ENCODE data around the gene TUG1. TPM values are rescaled to one million over a fixed set of nuclear protein-coding genes. Genes with fewer than 3 reads are reported as not detected.

TUG1 gene
- total and polyA plus RNA-seq, 2 donors (not counting 3 experiments of a cell fraction or from before 2014, with no cell fraction given), result 77.1 to 85.9 TPM

DNA sequence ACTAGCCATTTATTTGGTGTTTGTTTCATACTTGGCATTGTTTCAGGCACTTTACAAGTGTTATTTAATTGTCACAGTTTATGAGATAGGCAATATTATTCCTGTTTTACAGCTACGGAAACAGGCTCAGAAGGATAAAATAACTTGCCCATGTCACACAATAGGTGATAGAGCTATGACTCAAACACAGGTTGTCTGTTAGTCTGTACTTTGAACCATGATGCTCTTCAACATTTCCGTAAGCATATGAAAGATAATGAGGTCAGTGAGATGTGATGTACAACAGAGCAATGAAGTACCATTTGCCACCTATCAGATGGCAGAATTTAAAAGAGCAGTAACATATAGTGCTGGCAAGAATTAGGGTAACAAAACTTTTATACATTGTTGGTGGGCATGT is 15.3 kb downstream of the TUG1 start:
- peaks cover 0 to 2% of the 10 kb centered on the region in 2 experiments for H3K27me3 ChIP-seq (ENCODE audit: control insufficient read depth in 2 of 2, insufficient read depth in 2 of 2, low read length in 2 of 2)
- H3K4me2 ChIP-seq (ENCODE audit: insufficient read depth, low read length), result no peak overlapping the region
- no TSS peak for BruUV-seq (replicated peaks)
- ChIA-PET CTCF (no interaction called here), POLR2A (no interaction called here)
- intact Hi-C loops (cut with micrococcal nuclease) (no loop called here), dilution Hi-C loops (cut with MboI; ENCODE audit: extremely low pct_ligation_motif_present, low sequenced_read_pairs) (no loop called here)
- no peak for DNase-seq (ENCODE audit: low read depth, low spot score)
- FAIRE-seq, result peak; percentile 47
- H2AFZ ChIP-seq (ENCODE audit: low read depth, low read length), result no peak overlapping the region
- no peaks in the 10 kb centered on the region for H3K36me3 ChIP-seq (ENCODE audit: control insufficient read depth in 2 of 2, extremely low read depth in 1 of 2, insufficient read depth in 2 of 2, low read length in 2 of 2)
- no peaks in the 10 kb centered on the region for H3K79me2 ChIP-seq (ENCODE audit: control insufficient read depth, insufficient read depth, low read length)
- no peak overlapping the region for H3K27ac ChIP-seq (ENCODE audit: insufficient read depth, low read depth, low read length)
- H3K4me3 ChIP-seq (replicated peaks in 1 of 3; ENCODE audit: insufficient read depth in 1 of 3, low read depth in 1 of 3, low read length in 3 of 3), result no peak overlapping the region
- TF ChIP-seq GATA2 (IDR thresholded peaks at IDR 0.05; ENCODE audit: insufficient read depth, insufficient read length, low read depth, low read length), result no peak
- TF ChIP-seq, protein P1, sequence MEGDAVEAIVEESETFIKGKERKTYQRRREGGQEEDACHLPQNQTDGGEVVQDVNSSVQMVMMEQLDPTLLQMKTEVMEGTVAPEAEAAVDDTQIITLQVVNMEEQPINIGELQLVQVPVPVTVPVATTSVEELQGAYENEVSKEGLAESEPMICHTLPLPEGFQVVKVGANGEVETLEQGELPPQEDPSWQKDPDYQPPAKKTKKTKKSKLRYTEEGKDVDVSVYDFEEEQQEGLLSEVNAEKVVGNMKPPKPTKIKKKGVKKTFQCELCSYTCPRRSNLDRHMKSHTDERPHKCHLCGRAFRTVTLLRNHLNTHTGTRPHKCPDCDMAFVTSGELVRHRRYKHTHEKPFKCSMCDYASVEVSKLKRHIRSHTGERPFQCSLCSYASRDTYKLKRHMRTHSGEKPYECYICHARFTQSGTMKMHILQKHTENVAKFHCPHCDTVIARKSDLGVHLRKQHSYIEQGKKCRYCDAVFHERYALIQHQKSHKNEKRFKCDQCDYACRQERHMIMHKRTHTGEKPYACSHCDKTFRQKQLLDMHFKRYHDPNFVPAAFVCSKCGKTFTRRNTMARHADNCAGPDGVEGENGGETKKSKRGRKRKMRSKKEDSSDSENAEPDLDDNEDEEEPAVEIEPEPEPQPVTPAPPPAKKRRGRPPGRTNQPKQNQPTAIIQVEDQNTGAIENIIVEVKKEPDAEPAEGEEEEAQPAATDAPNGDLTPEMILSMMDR (IDR thresholded peaks at IDR 0.05; ENCODE audit: extremely low read depth in 1 of 2, insufficient read depth in 1 of 2, low read depth in 1 of 2, low read length in 2 of 2), result no peak
- no peak for TF ChIP-seq POLR2AphosphoS5 (IDR thresholded peaks at IDR 0.05; ENCODE audit: insufficient read depth, low read depth, low read length)
- TF ChIP-seq, protein P2, sequence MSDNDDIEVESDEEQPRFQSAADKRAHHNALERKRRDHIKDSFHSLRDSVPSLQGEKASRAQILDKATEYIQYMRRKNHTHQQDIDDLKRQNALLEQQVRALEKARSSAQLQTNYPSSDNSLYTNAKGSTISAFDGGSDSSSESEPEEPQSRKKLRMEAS (IDR thresholded peaks at IDR 0.05; ENCODE audit: insufficient read depth, insufficient read length), result no peak
- TF ChIP-seq EZH2 (IDR thresholded peaks at IDR 0.05; ENCODE audit: borderline replicate concordance, low read depth, low read length, severe bottlenecking), result no peak
- no peak for TF ChIP-seq FOS (IDR thresholded peaks at IDR 0.05; ENCODE audit: borderline replicate concordance, insufficient read depth, low read length)
- no peak for TF ChIP-seq MYC (IDR thresholded peaks at IDR 0.05; ENCODE audit: low read depth, low read length)
- no peak for TF ChIP-seq JUN (IDR thresholded peaks at IDR 0.05; ENCODE audit: borderline replicate concordance, insufficient read depth, insufficient read length, low read depth)
- TF ChIP-seq POLR2A (IDR thresholded peaks at IDR 0.05; ENCODE audit: low read depth, low read length), result no peak
- no peak overlapping the region for H3K9ac ChIP-seq (replicated peaks; ENCODE audit: extremely low read depth, insufficient read depth, low read length)
- H3K4me1 ChIP-seq (ENCODE audit: control insufficient read depth, extremely low read depth, insufficient read depth, low read length), result no peaks in the 10 kb centered on the region
- H4K20me1 ChIP-seq (replicated peaks; ENCODE audit: control insufficient read depth, extremely low read depth, insufficient read depth, low read length), result no peaks in the 10 kb centered on the region
- H3K9me1 ChIP-seq (replicated peaks; ENCODE audit: control insufficient read depth, extremely low read depth, insufficient read depth, low read length), result no peaks in the 10 kb centered on the region
- H3K9me3 ChIP-seq (replicated peaks; ENCODE audit: control insufficient read depth, insufficient read depth, low read length), result no peaks in the 10 kb centered on the region
